ENCODE results near the gene P2RX1. TPM values are rescaled to one million over a fixed set of nuclear protein-coding genes. Genes with fewer than 3 reads are reported as not detected.

Gene P2RX1
- total RNA-seq, 1 donor = 1.3 TPM

GRCh38 chr17:3896108-3896967, 19.9 kb downstream of the P2RX1 start:
- no peak for TF ChIP-seq CTCF (IDR thresholded peaks at IDR 0.05; ENCODE audit: insufficient read depth, low read depth, low read length)
- H3K4me3 ChIP-seq (ENCODE audit: low read depth, low read length) = no peak overlapping the region
- no peak for DNase-seq (ENCODE audit: low read depth)

- no peak overlapping the region for H3K4me3 ChIP-seq (ENCODE audit: low read depth, low read length)
- TF ChIP-seq CTCF (IDR thresholded peaks at IDR 0.05; ENCODE audit: insufficient read depth, low read depth, low read length) = no peak
- DNase-seq (ENCODE audit: low read depth) = no peak
Observed at GRCh38 chr17:3895354-3895753, 20.9 kb downstream of the P2RX1 start.

- no peak for DNase-seq (ENCODE audit: low read depth)
- no peak for TF ChIP-seq CTCF (IDR thresholded peaks at IDR 0.05; ENCODE audit: insufficient read depth, low read depth, low read length)
- H3K4me3 ChIP-seq (ENCODE audit: low read depth, low read length) = no peak overlapping the region
Observed at GRCh38 chr17:3894911-3895343, 21.3 kb downstream of the P2RX1 start.

- DNase-seq (ENCODE audit: low read depth) = no peak
Observed at GRCh38 chr17:3894188-3894587, 22.1 kb downstream of the P2RX1 start.

GRCh38 chr17:3893720-3894116, 22.5 kb downstream of the P2RX1 start:
- TF ChIP-seq CTCF (IDR thresholded peaks at IDR 0.05; ENCODE audit: insufficient read depth, low read depth, low read length) = no peak
- no peak overlapping the region for H3K4me3 ChIP-seq (ENCODE audit: low read depth, low read length)
- DNase-seq (ENCODE audit: low read depth) = no peak

More at GRCh38 chr17:3894188-3894587, 22.1 kb downstream of the P2RX1 start:
- H3K4me3 ChIP-seq (ENCODE audit: low read depth, low read length) = no peak overlapping the region
- TF ChIP-seq CTCF (IDR thresholded peaks at IDR 0.05; ENCODE audit: insufficient read depth, low read depth, low read length) = no peak

GRCh38 chr17:3893003-3893719, 23.1 kb downstream of the P2RX1 start, which contains the start of gene CAMKK1:
Gene CAMKK1, minus strand, starts transcription at chr17:3893053. Its CDS starts 7,366 bp downstream, at chr17:3885687.
- TF ChIP-seq CTCF (IDR thresholded peaks at IDR 0.05; ENCODE audit: insufficient read depth, low read depth, low read length) = no peak
- peak within 1 kb of the TSS; percentile 66 for H3K4me3 ChIP-seq (ENCODE audit: low read depth, low read length)
- peak; percentile 74 for DNase-seq (ENCODE audit: low read depth)
